ENCODE data around the gene USP35. TPM values are rescaled to one million over a fixed set of nuclear protein-coding genes. Genes with fewer than 3 reads are reported as not detected.
A peak's percentile ranks its signal among the peaks of the same experiment; 100 is the strongest.

Gene USP35
- polyA plus RNA-seq, 3 donors: 0.42 to 7.6 (median 0.63) TPM

DNA sequence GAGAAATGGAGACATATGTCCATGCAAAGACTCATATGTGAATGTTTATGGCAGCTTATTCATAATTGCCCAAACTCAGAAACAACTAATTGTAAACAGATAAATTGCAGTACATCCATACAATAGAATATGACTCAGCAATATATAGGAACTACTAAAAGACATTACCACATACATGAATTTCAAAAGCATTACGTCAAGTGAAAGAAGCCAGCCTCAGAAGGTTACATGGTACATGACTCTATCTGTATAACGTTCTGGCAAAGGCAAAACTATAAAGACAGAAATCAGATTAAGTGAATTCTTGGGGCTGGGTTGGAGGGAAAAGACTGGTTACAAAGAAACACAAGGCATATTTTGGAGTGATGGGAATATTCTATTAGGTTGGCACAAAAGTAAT, 7.5 kb upstream of the USP35 start:
- no peak overlapping the region for H3K9ac ChIP-seq (ENCODE audit: insufficient read depth, low read length, poor library complexity, severe bottlenecking)
- H3K27me3 ChIP-seq (ENCODE audit: control insufficient read depth in 2 of 2, insufficient read depth in 2 of 2, low read length in 2 of 2): no peaks in the 10 kb centered on the region
- H3K36me3 ChIP-seq (replicated peaks in 1 of 2; ENCODE audit: control insufficient read depth in 1 of 2, insufficient read depth in 2 of 2, low read length in 2 of 2): peaks cover 9 to 22% of the 10 kb centered on the region in 2 donors
- peaks cover 20% of the 10 kb centered on the region for H3K4me1 Mint-ChIP-seq
- H4K20me1 ChIP-seq (ENCODE audit: insufficient read depth, low read length): peaks cover 19% of the 10 kb centered on the region
- intact Hi-C loops (cut with micrococcal nuclease): no loop called here
- H2AFZ ChIP-seq (ENCODE audit: insufficient read depth, low read depth, low read length, poor library complexity, severe bottlenecking): no peak overlapping the region
- H3K27ac ChIP-seq (ENCODE audit: low read depth in 1 of 2, low read length in 2 of 2): peak overlapping the region in 1 of 2 donors; percentile 76
- DNase-seq: peak; percentile 57 to 83 (median 79)
- peaks cover 3 to 12% (median 6%) of the 10 kb centered on the region in 7 donors for H3K9me3 Mint-ChIP-seq
- no peak overlapping the region for H3K4me3 Mint-ChIP-seq
- peaks cover 8% of the 10 kb centered on the region for H3K79me2 ChIP-seq (ENCODE audit: insufficient read depth, low read length)
- TF ChIP-seq, protein P1, sequence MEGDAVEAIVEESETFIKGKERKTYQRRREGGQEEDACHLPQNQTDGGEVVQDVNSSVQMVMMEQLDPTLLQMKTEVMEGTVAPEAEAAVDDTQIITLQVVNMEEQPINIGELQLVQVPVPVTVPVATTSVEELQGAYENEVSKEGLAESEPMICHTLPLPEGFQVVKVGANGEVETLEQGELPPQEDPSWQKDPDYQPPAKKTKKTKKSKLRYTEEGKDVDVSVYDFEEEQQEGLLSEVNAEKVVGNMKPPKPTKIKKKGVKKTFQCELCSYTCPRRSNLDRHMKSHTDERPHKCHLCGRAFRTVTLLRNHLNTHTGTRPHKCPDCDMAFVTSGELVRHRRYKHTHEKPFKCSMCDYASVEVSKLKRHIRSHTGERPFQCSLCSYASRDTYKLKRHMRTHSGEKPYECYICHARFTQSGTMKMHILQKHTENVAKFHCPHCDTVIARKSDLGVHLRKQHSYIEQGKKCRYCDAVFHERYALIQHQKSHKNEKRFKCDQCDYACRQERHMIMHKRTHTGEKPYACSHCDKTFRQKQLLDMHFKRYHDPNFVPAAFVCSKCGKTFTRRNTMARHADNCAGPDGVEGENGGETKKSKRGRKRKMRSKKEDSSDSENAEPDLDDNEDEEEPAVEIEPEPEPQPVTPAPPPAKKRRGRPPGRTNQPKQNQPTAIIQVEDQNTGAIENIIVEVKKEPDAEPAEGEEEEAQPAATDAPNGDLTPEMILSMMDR (IDR thresholded peaks at IDR 0.05): no peak
- H3K9me3 ChIP-seq (replicated peaks in 1 of 2; ENCODE audit: control insufficient read depth in 1 of 2, insufficient read depth in 1 of 2, low read length in 2 of 2): peaks cover 0 to 4% of the 10 kb centered on the region in 2 donors
- H3K27ac Mint-ChIP-seq: peak overlapping the region; percentile 47 to 92 (median 76)
- H3K4me2 ChIP-seq (replicated peaks; ENCODE audit: extremely low read depth, low read length, poor library complexity, severe bottlenecking): no peak overlapping the region
- H3K27me3 Mint-ChIP-seq (ENCODE audit: low read depth in 3 of 3): peaks cover 0 to 2% (median 0%) of the 10 kb centered on the region in 3 donors
- no peak overlapping the region for H3K4me3 ChIP-seq (replicated peaks in 1 of 3; ENCODE audit: low read depth in 2 of 3, low read length in 3 of 3)
- H3K4me1 ChIP-seq (ENCODE audit: control insufficient read depth in 1 of 2, insufficient read depth in 2 of 2, low read length in 2 of 2): peaks cover 9 to 12% of the 10 kb centered on the region in 2 donors
- WGBS (ENCODE audit: insufficient coverage): no CpG with 5 or more reads among the region's 2 CpGs
- peaks cover 35 to 51% of the 10 kb centered on the region in 2 donors for H3K36me3 Mint-ChIP-seq

DNA sequence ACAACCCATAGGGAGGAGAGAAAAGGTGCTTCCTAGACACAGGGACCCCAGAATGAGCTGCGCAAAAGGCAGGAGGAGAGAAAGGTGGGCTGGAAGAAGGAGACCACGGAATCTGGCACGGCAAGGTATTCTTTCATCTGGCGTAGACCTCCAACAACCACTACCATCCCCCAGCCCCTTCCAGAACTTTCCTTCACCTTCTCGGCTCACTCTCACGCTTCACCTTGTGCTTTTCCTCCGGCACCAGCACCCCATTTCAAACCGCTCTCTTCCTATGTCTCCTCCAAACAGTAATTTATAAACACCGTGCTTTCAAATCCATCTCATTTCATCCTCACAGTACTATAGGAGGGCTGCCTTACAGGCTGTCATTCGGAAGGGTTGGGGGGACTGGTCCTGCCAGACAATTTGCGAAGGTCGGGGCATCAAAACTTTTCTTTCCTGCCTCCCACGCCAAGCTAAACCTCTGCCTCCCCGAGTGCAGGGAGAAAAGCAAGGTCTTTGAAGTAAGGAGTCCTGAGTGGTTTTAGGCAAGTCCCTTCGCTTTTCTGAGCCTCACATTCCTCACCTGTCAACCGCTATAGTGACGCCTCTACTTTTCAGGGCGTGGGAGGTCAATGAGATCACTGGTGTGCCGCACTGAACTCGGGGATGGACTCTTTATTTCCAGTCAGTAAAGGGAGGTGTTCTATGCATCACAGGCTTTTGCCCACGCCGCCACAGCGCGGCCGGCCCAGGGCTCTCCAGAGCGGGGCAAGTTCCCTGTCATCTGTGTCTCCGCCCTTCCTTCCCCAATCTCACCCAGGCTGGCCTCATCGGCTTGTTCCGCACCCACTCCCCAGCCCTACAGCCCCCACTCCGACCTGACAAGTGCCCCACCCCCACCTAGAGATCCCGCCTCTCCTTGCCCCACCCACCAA, 1.1 kb upstream of the USP35 start:
- 6% methylated on average over 13 of the region's 31 CpGs for WGBS (ENCODE audit: insufficient coverage)
- Histone ChIP-seq H3K79me2 (ENCODE audit: insufficient read depth, low read length) (peaks cover 38% of the 10 kb centered on the region), H3K4me3 (replicated peaks in 1 of 3; ENCODE audit: low read depth in 2 of 3, low read length in 3 of 3) (peak overlapping the region; percentile 77 to 96 (median 94)), H3K9ac (ENCODE audit: insufficient read depth, low read length, poor library complexity, severe bottlenecking) (peak overlapping the region; percentile 78), H3K27me3 (ENCODE audit: control insufficient read depth in 2 of 2, insufficient read depth in 2 of 2, low read length in 2 of 2) (no peaks in the 10 kb centered on the region), H4K20me1 (ENCODE audit: insufficient read depth, low read length) (peaks cover 8% of the 10 kb centered on the region), H3K36me3 (replicated peaks in 1 of 2; ENCODE audit: control insufficient read depth in 1 of 2, insufficient read depth in 2 of 2, low read length in 2 of 2) (peaks cover 7 to 10% of the 10 kb centered on the region in 2 donors), H3K4me2 (replicated peaks; ENCODE audit: extremely low read depth, low read length, poor library complexity, severe bottlenecking) (peak overlapping the region; percentile 99), H2AFZ (ENCODE audit: insufficient read depth, low read depth, low read length, poor library complexity, severe bottlenecking) (peak overlapping the region; percentile 80), H3K27ac (ENCODE audit: low read depth in 1 of 2, low read length in 2 of 2) (peak overlapping the region; percentile 49 to 85), H3K9me3 (replicated peaks in 1 of 2; ENCODE audit: control insufficient read depth in 1 of 2, insufficient read depth in 1 of 2, low read length in 2 of 2) (no peaks in the 10 kb centered on the region), H3K4me1 (ENCODE audit: control insufficient read depth in 1 of 2, insufficient read depth in 2 of 2, low read length in 2 of 2) (peaks cover 32 to 41% of the 10 kb centered on the region in 2 donors)
- peak; percentile 80 to 92 (median 90) for DNase-seq
- TF ChIP-seq, protein P1 (IDR thresholded peaks at IDR 0.05): no peak
- Mint-ChIP-seq H3K4me3 (peak overlapping the region; percentile 96 to 97), H3K4me1 (peaks cover 47% of the 10 kb centered on the region), H3K36me3 (peaks cover 25 to 36% of the 10 kb centered on the region in 2 donors), H3K27ac (peak overlapping the region; percentile 92 to 98 (median 96)), H3K9me3 (peaks cover 0 to 3% (median 0%) of the 10 kb centered on the region in 7 donors), H3K27me3 (ENCODE audit: low read depth in 3 of 3) (peaks cover 0 to 3% (median 0%) of the 10 kb centered on the region in 3 donors)
- intact Hi-C loops (cut with micrococcal nuclease): loop anchor here in 1 of 2 donors (1.0 to 5.0 kb wide), 2 partner anchors 50 to 193 kb away; partner anchors contain the start of genes ALG8 and INTS4
